ENCODE data around the gene ADAMTS17.

- no peak for TF ChIP-seq MAX (IDR thresholded peaks at IDR 0.05)
- TF ChIP-seq EP300 (IDR thresholded peaks at IDR 0.05; ENCODE audit: borderline replicate concordance) = no peak
- no peak for TF ChIP-seq TCF12 (IDR thresholded peaks at IDR 0.05; ENCODE audit: low read depth)
- TF ChIP-seq, protein P1, sequence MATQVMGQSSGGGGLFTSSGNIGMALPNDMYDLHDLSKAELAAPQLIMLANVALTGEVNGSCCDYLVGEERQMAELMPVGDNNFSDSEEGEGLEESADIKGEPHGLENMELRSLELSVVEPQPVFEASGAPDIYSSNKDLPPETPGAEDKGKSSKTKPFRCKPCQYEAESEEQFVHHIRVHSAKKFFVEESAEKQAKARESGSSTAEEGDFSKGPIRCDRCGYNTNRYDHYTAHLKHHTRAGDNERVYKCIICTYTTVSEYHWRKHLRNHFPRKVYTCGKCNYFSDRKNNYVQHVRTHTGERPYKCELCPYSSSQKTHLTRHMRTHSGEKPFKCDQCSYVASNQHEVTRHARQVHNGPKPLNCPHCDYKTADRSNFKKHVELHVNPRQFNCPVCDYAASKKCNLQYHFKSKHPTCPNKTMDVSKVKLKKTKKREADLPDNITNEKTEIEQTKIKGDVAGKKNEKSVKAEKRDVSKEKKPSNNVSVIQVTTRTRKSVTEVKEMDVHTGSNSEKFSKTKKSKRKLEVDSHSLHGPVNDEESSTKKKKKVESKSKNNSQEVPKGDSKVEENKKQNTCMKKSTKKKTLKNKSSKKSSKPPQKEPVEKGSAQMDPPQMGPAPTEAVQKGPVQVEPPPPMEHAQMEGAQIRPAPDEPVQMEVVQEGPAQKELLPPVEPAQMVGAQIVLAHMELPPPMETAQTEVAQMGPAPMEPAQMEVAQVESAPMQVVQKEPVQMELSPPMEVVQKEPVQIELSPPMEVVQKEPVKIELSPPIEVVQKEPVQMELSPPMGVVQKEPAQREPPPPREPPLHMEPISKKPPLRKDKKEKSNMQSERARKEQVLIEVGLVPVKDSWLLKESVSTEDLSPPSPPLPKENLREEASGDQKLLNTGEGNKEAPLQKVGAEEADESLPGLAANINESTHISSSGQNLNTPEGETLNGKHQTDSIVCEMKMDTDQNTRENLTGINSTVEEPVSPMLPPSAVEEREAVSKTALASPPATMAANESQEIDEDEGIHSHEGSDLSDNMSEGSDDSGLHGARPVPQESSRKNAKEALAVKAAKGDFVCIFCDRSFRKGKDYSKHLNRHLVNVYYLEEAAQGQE (IDR thresholded peaks at IDR 0.05; ENCODE audit: low read depth) = no peak
Measured at GRCh38 chr15:100056411-100057072, 285.2 kb downstream of the ADAMTS17 start.

Measured in Ishikawa (cell line).